Measurements from ENCODE around the gene COTL1.

COTL1 gene

DNA sequence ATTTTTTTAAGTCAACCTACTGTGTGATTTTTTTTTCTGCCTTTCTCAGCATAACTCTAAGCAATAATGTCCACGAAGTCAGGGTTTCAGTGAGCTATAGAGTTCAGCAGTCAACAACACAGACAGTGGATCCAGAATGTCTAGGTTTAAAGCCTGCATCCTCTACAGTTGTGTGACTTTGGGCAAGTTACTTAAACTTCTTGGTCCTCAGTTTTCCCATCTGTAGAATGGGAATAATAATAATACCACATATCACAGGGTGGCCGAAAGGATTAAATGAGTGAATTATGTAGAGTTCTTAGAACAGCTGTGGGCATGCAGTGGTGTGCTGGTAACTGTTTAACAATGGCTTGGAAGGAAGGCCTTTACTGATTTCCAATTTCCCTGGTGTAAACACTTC lies 74.6 kb downstream of the COTL1 start:
- no peak overlapping the region for H3K27ac ChIP-seq (ENCODE audit: low read depth, low read length)
- H3K9me3 ChIP-seq (ENCODE audit: insufficient read depth, low read length): no peaks in the 10 kb centered on the region
- no peaks in the 10 kb centered on the region for H3K36me3 ChIP-seq (ENCODE audit: low read length)
- TF ChIP-seq, protein P1, sequence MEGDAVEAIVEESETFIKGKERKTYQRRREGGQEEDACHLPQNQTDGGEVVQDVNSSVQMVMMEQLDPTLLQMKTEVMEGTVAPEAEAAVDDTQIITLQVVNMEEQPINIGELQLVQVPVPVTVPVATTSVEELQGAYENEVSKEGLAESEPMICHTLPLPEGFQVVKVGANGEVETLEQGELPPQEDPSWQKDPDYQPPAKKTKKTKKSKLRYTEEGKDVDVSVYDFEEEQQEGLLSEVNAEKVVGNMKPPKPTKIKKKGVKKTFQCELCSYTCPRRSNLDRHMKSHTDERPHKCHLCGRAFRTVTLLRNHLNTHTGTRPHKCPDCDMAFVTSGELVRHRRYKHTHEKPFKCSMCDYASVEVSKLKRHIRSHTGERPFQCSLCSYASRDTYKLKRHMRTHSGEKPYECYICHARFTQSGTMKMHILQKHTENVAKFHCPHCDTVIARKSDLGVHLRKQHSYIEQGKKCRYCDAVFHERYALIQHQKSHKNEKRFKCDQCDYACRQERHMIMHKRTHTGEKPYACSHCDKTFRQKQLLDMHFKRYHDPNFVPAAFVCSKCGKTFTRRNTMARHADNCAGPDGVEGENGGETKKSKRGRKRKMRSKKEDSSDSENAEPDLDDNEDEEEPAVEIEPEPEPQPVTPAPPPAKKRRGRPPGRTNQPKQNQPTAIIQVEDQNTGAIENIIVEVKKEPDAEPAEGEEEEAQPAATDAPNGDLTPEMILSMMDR (IDR thresholded peaks at IDR 0.05; ENCODE audit: insufficient read depth, low read length, poor library complexity, severe bottlenecking): no peak
- TF ChIP-seq EZH2phosphoT487 (conservative IDR thresholded peaks at IDR 0.05; ENCODE audit: low read length): no peak
- H3F3A ChIP-seq (ENCODE audit: insufficient read depth): no peaks in the 10 kb centered on the region
- no peak overlapping the region for H3K9ac ChIP-seq (ENCODE audit: low read length)
- H4K20me1 ChIP-seq (ENCODE audit: low read depth, low read length): no peaks in the 10 kb centered on the region
- no peaks in the 10 kb centered on the region for H3K27me3 ChIP-seq (ENCODE audit: low read length)
- no peak overlapping the region for H3K4me2 ChIP-seq (ENCODE audit: low read depth, low read length, poor library complexity, severe bottlenecking)
- H2AFZ ChIP-seq (ENCODE audit: low read depth, low read length, severe bottlenecking): no peak overlapping the region
- H3K9me2 ChIP-seq (replicated peaks; ENCODE audit: insufficient read depth, low read length): no peaks in the 10 kb centered on the region
- no peak overlapping the region for H3K4me3 ChIP-seq (ENCODE audit: insufficient read depth, low read length, poor library complexity, severe bottlenecking)
- H3K79me2 ChIP-seq (ENCODE audit: insufficient read depth, low read length): no peaks in the 10 kb centered on the region

DNA sequence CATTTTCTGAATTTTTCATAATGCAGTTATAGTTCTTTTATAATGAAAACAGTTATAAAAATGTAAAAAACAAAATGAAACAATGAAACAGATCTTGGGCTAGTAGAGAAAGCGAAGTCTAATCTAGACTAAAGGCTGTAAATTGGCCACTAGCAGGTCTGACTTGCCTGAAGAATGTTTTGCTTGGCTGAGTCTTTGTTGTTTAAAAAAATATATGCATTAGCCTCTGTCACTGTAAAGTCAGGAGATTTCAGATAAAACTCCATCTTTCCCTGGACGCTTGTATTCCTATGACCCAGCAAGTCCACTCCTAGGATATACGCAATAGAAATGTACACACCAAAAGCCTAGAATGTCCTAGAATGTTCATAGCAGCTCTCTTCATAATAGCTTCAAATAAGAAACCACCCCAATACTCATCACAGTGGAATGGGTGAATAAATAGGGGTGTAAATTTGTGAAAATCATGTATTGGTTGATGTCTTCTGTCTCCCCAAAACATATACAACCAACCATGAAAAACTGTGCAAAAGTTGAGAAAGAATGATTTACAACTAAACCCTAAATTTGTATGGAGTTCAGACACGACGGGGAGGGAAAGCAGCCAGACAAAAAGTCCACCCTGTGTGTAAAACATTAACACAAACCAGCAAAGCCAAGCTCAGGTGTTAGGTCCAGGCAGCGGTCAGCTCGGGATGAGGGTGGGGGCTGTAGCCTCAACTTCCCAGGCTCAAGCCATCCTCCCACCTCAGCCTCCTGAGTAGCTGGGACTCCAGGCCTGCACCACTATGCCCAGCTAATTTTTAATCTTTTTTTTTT lies 75.7 kb downstream of the COTL1 start:
- Histone ChIP-seq H3K9me2 (replicated peaks; ENCODE audit: insufficient read depth, low read length) (no peaks in the 10 kb centered on the region), H2AFZ (ENCODE audit: low read depth, low read length, severe bottlenecking) (no peak overlapping the region), H3K27me3 (ENCODE audit: low read length) (no peaks in the 10 kb centered on the region), H3K9me3 (ENCODE audit: insufficient read depth, low read length) (no peaks in the 10 kb centered on the region), H3K36me3 (ENCODE audit: low read length) (no peaks in the 10 kb centered on the region), H3F3A (ENCODE audit: insufficient read depth) (no peaks in the 10 kb centered on the region), H4K20me1 (ENCODE audit: low read depth, low read length) (no peaks in the 10 kb centered on the region), H3K4me3 (ENCODE audit: insufficient read depth, low read length, poor library complexity, severe bottlenecking) (no peak overlapping the region), H3K27ac (ENCODE audit: low read depth, low read length) (no peak overlapping the region), H3K9ac (ENCODE audit: low read length) (no peak overlapping the region), H3K4me2 (ENCODE audit: low read depth, low read length, poor library complexity, severe bottlenecking) (no peak overlapping the region), H3K79me2 (ENCODE audit: insufficient read depth, low read length) (no peaks in the 10 kb centered on the region)
- TF ChIP-seq, protein P1 (IDR thresholded peaks at IDR 0.05; ENCODE audit: insufficient read depth, low read length, poor library complexity, severe bottlenecking): no peak
- TF ChIP-seq EZH2phosphoT487 (conservative IDR thresholded peaks at IDR 0.05; ENCODE audit: low read length): no peak

DNA sequence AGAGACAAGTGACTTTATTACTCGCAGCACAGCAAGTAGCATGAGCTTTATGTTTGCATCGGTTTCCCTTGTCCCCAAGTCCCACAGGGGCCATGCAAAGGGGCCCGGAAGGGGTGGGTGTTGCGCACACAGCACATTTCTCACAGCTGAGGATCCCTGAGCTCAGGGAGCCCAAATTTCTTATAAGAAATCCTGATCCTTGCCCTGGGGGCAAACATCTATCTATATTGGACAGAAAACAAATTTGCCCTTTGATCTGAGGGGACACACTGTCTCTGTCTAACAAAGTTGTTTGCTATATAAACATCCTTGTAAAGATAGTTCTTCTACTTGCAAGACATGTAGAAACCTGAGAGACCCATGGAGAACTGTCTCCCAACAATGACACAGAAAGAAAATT lies 77.7 kb downstream of the COTL1 start:
- H3K9me2 ChIP-seq (replicated peaks; ENCODE audit: insufficient read depth, low read length): no peaks in the 10 kb centered on the region
- no peak overlapping the region for H3K4me2 ChIP-seq (ENCODE audit: low read depth, low read length, poor library complexity, severe bottlenecking)
- H3K79me2 ChIP-seq (ENCODE audit: insufficient read depth, low read length): no peaks in the 10 kb centered on the region
- no peak overlapping the region for H3K9ac ChIP-seq (ENCODE audit: low read length)
- H2AFZ ChIP-seq (ENCODE audit: low read depth, low read length, severe bottlenecking): no peak overlapping the region
- H3K9me3 ChIP-seq (ENCODE audit: insufficient read depth, low read length): no peaks in the 10 kb centered on the region
- no peak for TF ChIP-seq EZH2phosphoT487 (conservative IDR thresholded peaks at IDR 0.05; ENCODE audit: low read length)
- TF ChIP-seq, protein P1 (IDR thresholded peaks at IDR 0.05; ENCODE audit: insufficient read depth, low read length, poor library complexity, severe bottlenecking): no peak
- H3K27ac ChIP-seq (ENCODE audit: low read depth, low read length): no peak overlapping the region
- no peak overlapping the region for H3K4me3 ChIP-seq (ENCODE audit: insufficient read depth, low read length, poor library complexity, severe bottlenecking)
- no peaks in the 10 kb centered on the region for H4K20me1 ChIP-seq (ENCODE audit: low read depth, low read length)
- H3K36me3 ChIP-seq (ENCODE audit: low read length): no peaks in the 10 kb centered on the region
- H3K27me3 ChIP-seq (ENCODE audit: low read length): no peaks in the 10 kb centered on the region
- no peaks in the 10 kb centered on the region for H3F3A ChIP-seq (ENCODE audit: insufficient read depth)
